Measurements from ENCODE around the gene APP.
A peak's percentile ranks its signal among the peaks of the same experiment; 100 is the strongest.

The APP gene

DNA sequence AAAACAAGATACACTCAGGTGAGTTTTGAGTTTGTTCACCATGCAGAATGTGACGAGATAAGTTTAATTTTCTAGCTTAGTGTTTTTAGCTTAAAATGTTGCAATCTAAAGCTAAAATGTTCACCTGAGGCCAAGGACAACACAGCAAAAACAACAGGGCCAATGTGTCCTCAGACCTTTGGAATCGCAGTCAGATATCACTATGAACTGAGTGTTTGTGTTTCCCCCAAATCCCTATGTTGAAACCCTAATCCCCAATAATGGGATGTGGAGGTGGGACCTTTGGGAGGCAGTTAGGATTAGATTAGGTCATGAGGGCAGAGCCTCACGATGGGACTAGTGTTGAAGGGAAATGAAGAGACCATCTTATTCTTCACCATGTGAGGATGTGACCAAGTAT is 291.4 kb downstream of the APP start:
- no peak for TF ChIP-seq CTCF (conservative IDR thresholded peaks at IDR 0.05)
- H3K27ac ChIP-seq = no peak overlapping the region

GRCh38 chr21:25878344-25878743 is 292.2 kb downstream of the APP start:
- no peak for TF ChIP-seq CTCF (conservative IDR thresholded peaks at IDR 0.05)
- no peak overlapping the region for H3K27ac ChIP-seq

DNA sequence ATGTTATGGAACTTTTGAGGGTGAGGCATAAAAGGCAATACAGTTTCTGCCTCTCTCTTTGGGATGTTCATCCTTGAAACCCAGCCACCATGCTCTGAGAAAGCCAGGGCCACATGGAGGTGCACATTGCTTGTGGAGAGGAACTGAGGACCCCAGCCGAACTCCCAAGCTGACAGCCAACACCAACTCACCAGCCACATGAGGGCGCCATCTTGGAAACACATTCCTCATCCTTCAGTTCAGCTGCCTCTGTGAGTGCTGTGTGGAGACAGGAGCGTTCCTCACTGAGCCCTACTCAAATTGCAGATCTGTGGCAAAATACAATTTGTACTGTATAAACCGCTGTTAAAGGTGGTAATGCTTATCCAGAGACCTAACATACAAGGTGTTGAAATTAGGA is 298.3 kb downstream of the APP start:
- TF ChIP-seq CTCF (conservative IDR thresholded peaks at IDR 0.05) = no peak
- H3K27ac ChIP-seq = no peak overlapping the region

DNA sequence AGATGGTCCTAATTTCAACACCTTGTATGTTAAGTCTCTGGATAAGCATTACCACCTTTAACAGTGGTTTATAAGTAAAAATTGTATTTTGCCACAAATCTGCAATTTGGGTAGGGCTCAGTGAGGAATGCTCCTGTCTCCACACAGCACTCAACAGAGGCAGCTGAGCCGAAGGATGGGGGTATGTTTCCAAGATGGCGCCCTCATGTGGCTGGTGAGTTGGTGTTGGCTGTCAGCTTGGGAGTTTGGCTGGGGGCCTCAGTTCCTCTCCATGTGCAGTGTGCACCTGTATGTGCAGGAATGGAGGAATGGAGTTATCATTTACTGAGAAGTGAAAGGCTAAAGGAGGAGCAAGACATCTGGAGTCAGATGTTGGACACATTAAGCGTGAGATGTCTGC is 299.0 kb downstream of the APP start:
- no peak overlapping the region for H3K27ac ChIP-seq
- TF ChIP-seq CTCF (conservative IDR thresholded peaks at IDR 0.05) = no peak; the same call in 1 of the 2 replicates

- no peak overlapping the region for H3K27ac ChIP-seq
- no peak for TF ChIP-seq CTCF (conservative IDR thresholded peaks at IDR 0.05)
Observed at GRCh38 chr21:25870084-25870483, 300.5 kb downstream of the APP start.

DNA sequence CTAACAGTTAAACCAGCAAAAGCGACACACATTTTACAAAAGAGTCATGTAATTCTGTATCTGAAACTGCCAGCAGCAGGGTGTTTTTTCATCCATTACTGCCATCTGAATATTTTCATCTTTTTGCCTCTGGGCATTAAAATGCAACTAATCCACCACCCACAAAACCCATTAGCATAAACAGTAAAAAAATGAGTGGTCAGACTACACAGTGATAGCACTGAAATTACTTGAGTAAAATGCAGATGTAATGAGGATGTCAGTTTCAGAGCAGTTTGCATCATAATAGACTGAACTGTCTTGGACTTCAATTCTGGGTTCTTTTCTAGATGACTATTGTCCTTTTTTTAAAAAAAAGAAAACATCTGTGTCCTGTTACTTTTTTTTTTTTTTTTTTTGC is 303.5 kb downstream of the APP start:
- TF ChIP-seq CTCF (conservative IDR thresholded peaks at IDR 0.05) = no peak
- peak overlapping the region; percentile 72; the same call in 1 of the 2 replicates for H3K27ac ChIP-seq

DNA sequence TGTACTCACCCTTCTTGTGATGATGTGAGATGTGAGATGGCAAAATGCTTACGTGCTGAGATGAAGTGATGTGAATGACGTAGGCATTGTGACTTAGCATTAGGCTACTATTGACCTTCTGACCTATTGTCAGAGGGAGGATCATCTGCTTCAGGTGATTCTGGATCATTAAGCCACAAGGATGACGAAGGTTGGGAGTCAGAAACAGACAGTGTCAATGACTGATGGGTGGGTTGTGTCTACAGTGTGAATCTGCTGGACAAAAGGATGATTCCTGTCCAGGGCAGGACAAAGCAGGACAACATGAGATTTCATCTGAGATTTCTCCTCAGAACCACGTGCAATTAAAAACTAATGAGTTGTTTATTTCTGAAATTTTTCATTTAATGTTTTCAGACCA is 306.8 kb downstream of the APP start:
- TF ChIP-seq CTCF (conservative IDR thresholded peaks at IDR 0.05) = no peak
- no peak overlapping the region for H3K27ac ChIP-seq

DNA sequence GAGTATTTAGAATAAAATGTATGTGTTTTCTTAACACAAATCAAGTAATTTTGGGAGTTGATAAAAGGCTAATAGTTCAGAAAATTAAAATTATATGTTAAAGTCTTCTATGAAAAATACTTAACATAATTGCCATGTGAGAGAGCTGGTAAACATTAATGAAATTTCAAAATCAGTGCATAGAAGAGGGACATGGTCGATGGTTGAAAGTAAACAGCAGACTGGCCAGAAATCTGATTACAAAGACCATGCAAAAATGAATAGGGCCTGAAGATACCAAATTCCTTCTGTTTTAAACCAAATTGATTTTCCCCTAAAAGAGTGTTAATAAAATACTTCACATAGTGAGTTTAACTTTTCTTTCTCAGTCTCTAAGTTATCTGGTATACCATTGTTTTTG is 307.5 kb downstream of the APP start:
- no peak overlapping the region for H3K27ac ChIP-seq
- no peak for TF ChIP-seq CTCF (conservative IDR thresholded peaks at IDR 0.05)

Measured in VCaP (cell line).